IMR-90 (cell line): ENCODE data around the gene PTX4. TPM values are rescaled to one million over a fixed set of nuclear protein-coding genes. Genes with fewer than 3 reads are reported as not detected.

Experiments
- ATAC-seq: fragments of 200-7000 bp; cut with Tn5 transposase; 2 replicates; pipeline ENCODE4 v1.9.1; 2020; ENCODE audit warnings: low read depth, mild to moderate bottlenecking, moderate library complexity
- BruUV-seq: library from RNA; stranded (reverse); fragments of 400-500 nt; replicated peaks from 2 replicates; lab custom pipeline; 2021; lab: Mats Ljungman, UMichigan
- CTCF ChIA-PET: fragments of 300-600 bp; formaldehyde crosslinking; extraction: SDS; loops from one replicate; lab custom pipeline; 2021; ENCODE audit warnings: antibody characterized with exemption; lab: Yijun Ruan, JAX
- POLR2A ChIA-PET: fragments of 300-600 bp; sonication (Branson Sonifier 250); formaldehyde crosslinking; loops from one replicate; lab custom pipeline; 2022; ENCODE audit warnings: antibody characterized with exemption; ENCODE audit not compliant: unreplicated experiment; lab: Charles Lee
- DNase-seq: peaks from one replicate; pipeline ENCODE4 v3.0.0; 2013
- H2AFZ ChIP-seq: replicated peaks from 2 replicates; pipeline ENCODE3; 2013; ENCODE audit warnings: low read length, mild to moderate bottlenecking; ENCODE audit not compliant: poor library complexity
- H2AK5ac ChIP-seq: 2 replicates; pipeline ENCODE4 v1.6.1; 2013; ENCODE audit warnings: low read depth, low read length, inconsistent platforms
- H2AK9ac ChIP-seq: replicated peaks from 2 replicates; pipeline ENCODE3; 2013; ENCODE audit warnings: mild to moderate bottlenecking, low read depth, low read length, moderate library complexity; ENCODE audit not compliant: poor library complexity
- H2BK120ac ChIP-seq: 2 replicates; pipeline ENCODE4 v1.6.1; 2013; ENCODE audit warnings: low read depth, low read length, inconsistent platforms
- H2BK15ac ChIP-seq: 3 replicates; pipeline ENCODE4 v1.6.1; 2013; ENCODE audit warnings: low read depth, low read length, inconsistent platforms
- H2BK20ac ChIP-seq: 2 replicates; pipeline ENCODE4 v1.6.1; 2013; ENCODE audit warnings: low read depth, mild to moderate bottlenecking, inconsistent platforms, low read length, moderate library complexity
- H2BK5ac ChIP-seq: 2 replicates; pipeline ENCODE4 v1.6.1; 2013; ENCODE audit warnings: mild to moderate bottlenecking, low read depth, low read length, inconsistent platforms; ENCODE audit not compliant: poor library complexity, severe bottlenecking
- H3K14ac ChIP-seq: replicated peaks from 2 replicates; pipeline ENCODE4 v1.6.1; 2013; ENCODE audit warnings: low read depth, low read length, inconsistent platforms
- H3K18ac ChIP-seq: 2 replicates; pipeline ENCODE4 v1.6.1; 2013; ENCODE audit warnings: low read depth, low read length, control low read depth
- H3K23ac ChIP-seq: 2 replicates; pipeline ENCODE4 v1.6.1; 2013; ENCODE audit warnings: low read depth, low read length, inconsistent platforms
- H3K27ac ChIP-seq: 2 replicates; pipeline ENCODE4 v1.5.1; 2013; ENCODE audit warnings: mild to moderate bottlenecking, control low read depth, low read length; ENCODE audit not compliant: insufficient read depth
- H3K27me3 ChIP-seq: 2 replicates; pipeline ENCODE4 v1.6.1; 2013; ENCODE audit warnings: low read length; ENCODE audit not compliant: control insufficient read depth, insufficient read depth
- H3K36me3 ChIP-seq: 2 replicates; pipeline ENCODE4 v1.6.1; 2013; ENCODE audit warnings: low read length, mixed read lengths; ENCODE audit not compliant: control insufficient read depth, insufficient read depth
- H3K4ac ChIP-seq: 2 replicates; pipeline ENCODE4 v1.6.1; 2013; ENCODE audit warnings: low read depth, low read length, inconsistent platforms
- H3K4me1 ChIP-seq: 2 replicates; pipeline ENCODE4 v1.6.1; 2013; ENCODE audit warnings: low read length, mixed read lengths; ENCODE audit not compliant: control insufficient read depth, insufficient read depth
- H3K4me2 ChIP-seq: 2 replicates; pipeline ENCODE4 v1.6.1; 2013; ENCODE audit warnings: low read depth, mild to moderate bottlenecking, control low read depth, low read length, moderate library complexity
- H3K4me3 ChIP-seq: 2 replicates; pipeline ENCODE4 v1.5.1; 2013; ENCODE audit warnings: low read depth, mild to moderate bottlenecking, control low read depth, low read length, moderate library complexity; ENCODE audit not compliant: insufficient read depth
- H3K56ac ChIP-seq: 2 replicates; pipeline ENCODE4 v1.6.1; 2013; ENCODE audit warnings: low read length, inconsistent platforms; ENCODE audit not compliant: insufficient read depth; ENCODE audit errors: extremely low read depth
- H3K79me1 ChIP-seq, 2 experiments: 2 replicates each; pipeline ENCODE4 v1.6.1; 2013; ENCODE audit warnings: low read length in 2 of 2, inconsistent platforms in 1 of 2, low read depth in 1 of 2
- H3K9ac ChIP-seq: 2 replicates; pipeline ENCODE4 v1.6.1; 2013; ENCODE audit warnings: low read depth, low read length, control low read depth
- H3K9me1 ChIP-seq: 2 replicates; pipeline ENCODE4 v1.6.1; 2013; ENCODE audit warnings: low read length, inconsistent platforms; ENCODE audit not compliant: insufficient read depth
- H3K9me3 ChIP-seq: 2 replicates; pipeline ENCODE4 v1.6.1; 2013; ENCODE audit warnings: low read length; ENCODE audit not compliant: control insufficient read depth, insufficient read depth
- H4K20me1 ChIP-seq: 2 replicates; pipeline ENCODE4 v1.6.1; 2013; ENCODE audit warnings: low read length, inconsistent platforms; ENCODE audit not compliant: insufficient read depth
- H4K5ac ChIP-seq: 2 replicates; pipeline ENCODE4 v1.6.1; 2013; ENCODE audit warnings: mild to moderate bottlenecking, low read depth, low read length, control low read depth
- H4K8ac ChIP-seq, 2 experiments: 2 replicates each; pipeline ENCODE4 v1.6.1; 2013; ENCODE audit warnings: low read depth in 2 of 2, low read length in 2 of 2, control low read depth in 1 of 2, inconsistent platforms in 1 of 2
- H4K91ac ChIP-seq: 2 replicates; pipeline ENCODE4 v1.6.1; 2013; ENCODE audit warnings: low read depth, low read length, inconsistent platforms; ENCODE audit not compliant: insufficient read depth
- BHLHE40 ChIP-seq: fragments of 150-350 bp; IDR thresholded peaks from 2 replicates; pipeline ENCODE4 v1.6.1; 2016; ENCODE audit warnings: mild to moderate bottlenecking, low read depth, low read length
- CEBPB ChIP-seq: IDR thresholded peaks from 2 replicates; pipeline ENCODE4 v1.6.1; 2012; ENCODE audit warnings: low read depth, low read length, improper control_type of control experiment
- CHD1 ChIP-seq: IDR thresholded peaks from 2 replicates; pipeline ENCODE4 v1.6.1; 2012; ENCODE audit warnings: low read depth, low read length, improper control_type of control experiment
- CTCF ChIP-seq: conservative IDR thresholded peaks from 2 replicates; pipeline ENCODE4 v1.5.1; 2012; ENCODE audit warnings: mild to moderate bottlenecking, low read depth, low read length, improper control_type of control experiment
- ELK1 ChIP-seq: fragments of 150-350 bp; IDR thresholded peaks from 2 replicates; pipeline ENCODE4 v1.6.1; 2016; ENCODE audit warnings: low read depth, mild to moderate bottlenecking, low read length, moderate library complexity, borderline replicate concordance
- FOS ChIP-seq: fragments of 150-350 bp; IDR thresholded peaks from 2 replicates; pipeline ENCODE4 v1.6.1; 2016; ENCODE audit warnings: low read depth, low read length
- MAFK ChIP-seq: IDR thresholded peaks from 2 replicates; pipeline ENCODE4 v1.6.1; 2012; ENCODE audit warnings: low read depth, low read length, improper control_type of control experiment
- MAZ ChIP-seq: IDR thresholded peaks from 2 replicates; pipeline ENCODE4 v1.6.1; 2012; ENCODE audit warnings: low read depth, mild to moderate bottlenecking, low read length, improper control_type of control experiment, moderate library complexity, borderline replicate concordance
- MXI1 ChIP-seq: IDR thresholded peaks from 2 replicates; pipeline ENCODE4 v1.6.1; 2012; ENCODE audit warnings: low read depth, mild to moderate bottlenecking, low read length, moderate library complexity, borderline replicate concordance
- NFE2L2 ChIP-seq: fragments of 150-350 bp; IDR thresholded peaks from 2 replicates; pipeline ENCODE4 v1.6.1; 2016; ENCODE audit warnings: low read depth, mild to moderate bottlenecking, low read length
- POLR2A ChIP-seq: IDR thresholded peaks from 2 replicates; pipeline ENCODE4 v1.6.1; 2012; ENCODE audit warnings: mild to moderate bottlenecking, low read depth, low read length
- RAD21 ChIP-seq: IDR thresholded peaks from 2 replicates; pipeline ENCODE4 v1.6.1; 2012; ENCODE audit warnings: low read length, improper control_type of control experiment
- RCOR1 ChIP-seq: IDR thresholded peaks from 2 replicates; pipeline ENCODE4 v1.6.1; 2012; ENCODE audit warnings: mild to moderate bottlenecking, low read length, improper control_type of control experiment; ENCODE audit not compliant: insufficient replicate concordance
- RFX5 ChIP-seq: IDR thresholded peaks from 2 replicates; pipeline ENCODE4 v1.8.0; 2012; ENCODE audit warnings: low read depth, mild to moderate bottlenecking, low read length, moderate library complexity
- SMC3 ChIP-seq: fragments of 150-350 bp; IDR thresholded peaks from 2 replicates; pipeline ENCODE4 v1.6.1; 2016; ENCODE audit warnings: low read depth, mild to moderate bottlenecking, antibody characterized with exemption, low read length, moderate library complexity
- USF2 ChIP-seq: fragments of 150-350 bp; IDR thresholded peaks from 2 replicates; pipeline ENCODE4 v1.6.1; 2017; ENCODE audit warnings: mild to moderate bottlenecking, antibody characterized with exemption, low read length, low read depth
- WGBS, 2 experiments: methylation state at CpG; one replicate each; pipeline versions ENCODE4 v1.1.5 to v1.1.7; 2013; ENCODE audit warnings: missing lambda C conversion rate in 2 of 2; ENCODE audit not compliant: insufficient read length in 1 of 2; ENCODE audit errors: extremely low coverage in 2 of 2; 5-methylcytosine and 5-hydroxymethylcytosine counted together
- dilution Hi-C: fragments of 300-500 bp; cut with HindIII; formaldehyde crosslinking; loops from one replicate; pipeline ENCODE4 v1.14.3; 2018; ENCODE audit warnings: low sequenced_read_pairs; ENCODE audit not compliant: unreplicated experiment
- in situ Hi-C: fragments of 300-500 bp; cut with MboI; formaldehyde crosslinking; loops from 3 replicates; pipeline ENCODE4 v1.14.3; 2019; ENCODE audit warnings: low sequenced_read_pairs, inconsistent platforms, mixed read lengths
- intact Hi-C: fragments of 100-400 bp; cut with micrococcal nuclease; formaldehyde crosslinking; loops from 2 replicates; pipeline ENCODE4 v1.10.0; 2022
- polyA plus RNA-seq, 3 experiments: library from polyadenylated mRNA; depleted of rRNA; stranded (reverse); fragments of >200 nt; gene quantifications; 2 replicates each; pipeline ENCODE4 v1.2.3, GENCODE V29; 2012; ENCODE audit warnings: low replicate concordance in 1 of 3
- total RNA-seq: library from RNA; depleted of rRNA; stranded (reverse); fragments of >200 nt; gene quantifications from 2 replicates; pipeline ENCODE4 v1.2.3, GENCODE V29; 2012

Gene PTX4
- total and polyA plus RNA-seq, 2 of the 4 experiments (the other 2 are of a cell fraction) = 0.07 TPM; not detected in 1

GRCh38 chr16:1489077-1489476, 333 bp upstream of the PTX4 start:
- 96% methylated on average over 3 of the region's 12 CpGs; no CpG with 5 or more reads in 1 of the 2 experiments for WGBS, 2 experiments
- Histone ChIP-seq H2AK5ac (no peak overlapping the region), H2BK120ac (no peak overlapping the region), H3K4ac (no peak overlapping the region), H4K20me1 (0 out of 2 replicates have a peak, but pooled peaks cover 1% of the 10 kb centered on the region), H3K36me3 (no peaks in the 10 kb centered on the region), H4K5ac (no peak overlapping the region), H2BK5ac (no peak overlapping the region), H2BK20ac (no peak overlapping the region), H2AK9ac (no peak overlapping the region), H4K8ac (no peak overlapping the region), H3K18ac (no peak overlapping the region), H2BK15ac (no peak overlapping the region), H2AFZ (no peak overlapping the region), H3K14ac (no peak overlapping the region), H3K27ac (no peak overlapping the region), H4K91ac (no peak overlapping the region), H3K4me3 (no peak overlapping the region), H3K4me2 (no peak overlapping the region), H3K9me3 (no peaks in the 10 kb centered on the region), H3K9me1 (peaks cover 7% of the 10 kb centered on the region), H3K9ac (no peak overlapping the region), H3K56ac (no peak overlapping the region), H3K23ac (no peak overlapping the region), H3K79me1 (peaks cover 0 to 14% of the 10 kb centered on the region in 2 experiments; a peak in 3 of 4 replicates), H3K4me1 (peaks cover 4% of the 10 kb centered on the region), H3K27me3 (no peaks in the 10 kb centered on the region)
- intact Hi-C loops (no loop called here), in situ Hi-C loops (no loop called here), dilution Hi-C loops (no loop called here)
- CTCF ChIA-PET = no interaction called here
- POLR2A ChIA-PET = no interaction called here
- DNase-seq (no peak), ATAC-seq (no peak)
- no TSS peak for BruUV-seq
- no peak for TF ChIP-seq CTCF
- TF ChIP-seq POLR2A = no peak
- TF ChIP-seq MXI1 = no peak
- no peak for TF ChIP-seq ELK1
- TF ChIP-seq MAZ = no peak
- TF ChIP-seq SMC3 = no peak
- no peak for TF ChIP-seq RFX5
- no peak for TF ChIP-seq USF2
- TF ChIP-seq RAD21 = no peak
- no peak for TF ChIP-seq BHLHE40
- TF ChIP-seq FOS = no peak
- TF ChIP-seq CHD1 = no peak
- TF ChIP-seq MAFK = no peak
- TF ChIP-seq NFE2L2 = no peak
- TF ChIP-seq CEBPB = no peak
- no peak for TF ChIP-seq RCOR1
